T-helper 2 cell treated with Interferon-gamma antibody and Interleukin-4, amounts not matched to agents 100 ng/mL and 5 ng/mL, for 36 hours (primary cell): ENCODE measurements around the gene GSE1. TPM values are rescaled to one million over a fixed set of nuclear protein-coding genes. Genes with fewer than 3 reads are reported as not detected.

Experiments used
- intact Hi-C: fragments of 100-400 bp; cut with micrococcal nuclease; formaldehyde crosslinking; loops from one replicate; pipeline ENCODE4 v1.15.1; 2023
- total RNA-seq: library from RNA; stranded (reverse); gene quantifications from 2 replicates; pipeline ENCODE4 v1.2.3, GENCODE V29; 2022

The GSE1 gene
- total RNA-seq, 1 donor from 2014 or later: 56.9 TPM

DNA sequence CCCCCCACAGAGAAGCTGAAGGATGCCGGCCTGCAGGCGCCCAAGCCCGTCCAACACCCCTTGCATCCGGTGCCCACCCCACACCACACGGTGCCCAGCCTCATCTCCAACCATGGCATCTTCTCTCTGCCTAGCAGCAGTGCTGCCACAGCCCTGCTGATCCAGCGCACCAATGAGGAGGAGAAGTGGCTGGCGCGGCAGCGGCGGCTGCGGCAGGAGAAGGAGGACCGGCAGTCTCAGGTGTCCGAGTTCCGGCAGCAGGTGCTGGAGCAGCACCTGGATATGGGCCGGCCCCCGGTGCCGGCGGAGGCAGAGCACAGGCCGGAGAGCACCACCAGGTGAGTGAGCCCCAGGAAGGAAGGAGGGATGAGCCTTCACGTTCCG lies 44.1 kb downstream of the GSE1 start:
- intact Hi-C loops: no loop called here

- intact Hi-C loops: no loop called here
Measured at GRCh38 chr16:85657996-85658395, 44.9 kb downstream of the GSE1 start.

GRCh38 chr16:85658504-85659326 lies 45.6 kb downstream of the GSE1 start:
- intact Hi-C loops: loop anchor here (1.0 kb wide), 1 partner anchor 60 kb away; no protein-coding TSS in a partner anchor

DNA sequence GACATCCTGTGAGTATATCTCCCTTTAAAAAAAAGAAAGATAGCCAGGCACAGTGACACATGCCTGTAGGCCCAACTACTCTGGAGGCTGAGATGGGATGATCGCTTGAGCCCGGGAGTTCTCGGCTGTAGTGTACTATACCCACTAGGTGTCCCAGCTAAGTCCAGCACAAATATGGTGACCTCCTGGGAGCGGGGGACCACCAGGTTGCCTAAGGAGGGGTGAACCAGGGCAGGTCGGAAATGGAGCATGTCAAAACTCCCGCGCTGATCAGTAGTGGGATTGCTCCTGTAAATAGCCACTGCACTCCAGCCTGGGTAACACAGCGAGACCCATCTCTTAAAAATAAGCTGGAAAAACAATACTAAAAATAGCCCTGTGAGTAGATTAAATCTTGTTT lies 46.2 kb downstream of the GSE1 start:
- intact Hi-C loops: loop anchor here (1.0 kb wide), 1 partner anchor 59 kb away; no protein-coding TSS in a partner anchor

DNA sequence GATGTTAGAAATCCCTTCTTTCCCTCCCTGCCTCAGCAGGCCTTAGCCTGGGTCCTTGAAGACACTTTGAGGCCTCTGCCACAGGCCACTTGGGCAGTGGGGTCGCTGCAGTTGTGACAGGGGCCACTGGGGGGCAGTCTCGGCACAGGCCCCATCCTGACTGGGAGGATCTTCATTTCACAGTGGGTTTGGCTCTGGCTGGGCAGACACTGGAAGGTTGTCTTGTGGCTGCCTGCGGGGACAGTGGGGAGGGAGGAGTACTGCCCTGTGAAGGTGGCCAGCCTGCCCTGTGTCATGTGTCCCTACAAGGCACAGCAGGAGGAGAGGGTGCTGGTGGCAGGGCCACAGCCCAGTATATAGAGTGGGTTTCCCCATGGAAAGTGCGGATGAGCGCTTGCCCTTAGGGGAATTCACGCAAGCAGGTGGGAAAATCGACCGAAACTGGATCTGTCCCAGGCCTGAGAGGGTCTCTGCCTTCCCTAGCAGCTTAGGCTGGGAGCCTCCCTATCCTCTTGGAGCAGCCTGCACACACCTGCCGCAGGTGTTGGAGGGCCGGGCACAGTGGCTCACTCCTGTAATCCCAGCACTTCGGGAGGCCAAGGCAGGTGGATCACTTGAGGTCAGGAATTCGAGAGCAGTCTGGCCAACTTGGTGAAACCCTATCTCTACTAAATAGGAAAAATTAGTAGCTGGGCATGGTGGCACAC lies 46.8 kb downstream of the GSE1 start:
- intact Hi-C loops: loop anchor here (1.0 kb wide), 1 partner anchor 58 kb away; no protein-coding TSS in a partner anchor

DNA sequence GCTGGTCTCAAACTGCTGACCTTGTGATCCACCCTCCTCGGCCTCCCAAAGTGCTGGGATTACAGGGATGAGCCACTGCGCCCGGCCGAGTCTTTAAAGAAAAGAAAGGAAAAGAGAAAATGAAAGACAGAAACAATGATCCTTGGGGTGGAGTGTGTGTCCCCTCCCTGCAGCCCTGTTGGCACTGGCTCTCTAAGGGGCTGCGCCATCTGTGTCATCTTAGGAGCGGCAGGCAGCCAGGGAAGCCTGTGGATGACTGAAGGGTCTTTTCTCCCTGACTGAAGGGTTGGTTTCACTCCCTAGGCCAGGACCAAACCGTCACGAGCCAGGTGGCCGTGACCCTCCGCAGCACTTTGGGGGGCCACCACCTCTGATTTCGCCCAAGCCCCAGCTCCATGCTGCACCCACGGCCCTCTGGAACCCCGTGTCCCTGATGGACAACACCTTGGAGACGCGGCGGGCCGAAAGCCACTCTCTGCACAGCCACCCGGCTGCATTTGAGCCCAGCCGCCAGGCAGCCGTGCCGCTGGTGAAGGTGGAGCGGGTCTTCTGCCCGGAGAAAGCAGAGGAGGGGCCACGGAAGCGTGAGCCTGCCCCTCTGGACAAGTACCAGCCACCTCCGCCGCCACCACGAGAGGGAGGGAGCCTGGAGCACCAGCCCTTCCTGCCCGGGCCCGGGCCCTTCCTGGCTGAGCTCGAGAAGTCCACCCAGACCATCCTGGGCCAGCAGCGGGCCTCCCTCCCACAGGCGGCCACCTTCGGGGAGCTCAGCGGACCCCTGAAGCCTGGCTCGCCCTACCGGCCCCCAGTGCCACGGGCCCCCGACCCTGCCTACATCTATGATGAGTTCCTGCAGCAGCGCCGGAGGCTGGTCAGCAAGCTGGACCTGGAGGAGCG lies 48.0 kb downstream of the GSE1 start:
- intact Hi-C loops: no loop called here

- intact Hi-C loops: no loop called here
Measured at GRCh38 chr16:85661740-85662481, 48.8 kb downstream of the GSE1 start.

- intact Hi-C loops: no loop called here
Measured at GRCh38 chr16:85662482-85662812, 49.3 kb downstream of the GSE1 start.

GRCh38 chr16:85662976-85663830 lies 50.1 kb downstream of the GSE1 start:
- intact Hi-C loops: no loop called here

DNA sequence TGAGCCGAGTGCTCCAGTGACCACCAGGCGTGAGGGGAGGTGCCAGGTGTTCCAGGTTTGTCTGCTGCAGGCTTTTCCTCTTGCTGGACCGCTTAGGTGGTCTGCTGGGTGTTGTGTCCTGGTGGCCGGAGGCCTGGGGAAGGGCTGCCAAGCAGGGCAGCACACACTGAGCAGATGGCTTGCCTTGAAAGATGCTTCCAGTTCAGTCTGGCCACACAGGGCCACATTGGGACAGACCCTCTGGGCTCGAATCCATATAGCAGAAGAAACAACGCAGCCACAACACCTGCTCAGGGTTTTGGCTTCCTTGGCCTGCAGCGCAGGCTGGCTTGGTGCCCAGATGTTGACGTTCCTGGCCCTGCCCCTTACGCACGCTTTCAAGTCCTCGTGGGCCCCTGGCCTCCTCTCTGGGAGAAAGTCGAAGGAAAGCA lies 50.8 kb downstream of the GSE1 start:
- intact Hi-C loops: no loop called here

DNA sequence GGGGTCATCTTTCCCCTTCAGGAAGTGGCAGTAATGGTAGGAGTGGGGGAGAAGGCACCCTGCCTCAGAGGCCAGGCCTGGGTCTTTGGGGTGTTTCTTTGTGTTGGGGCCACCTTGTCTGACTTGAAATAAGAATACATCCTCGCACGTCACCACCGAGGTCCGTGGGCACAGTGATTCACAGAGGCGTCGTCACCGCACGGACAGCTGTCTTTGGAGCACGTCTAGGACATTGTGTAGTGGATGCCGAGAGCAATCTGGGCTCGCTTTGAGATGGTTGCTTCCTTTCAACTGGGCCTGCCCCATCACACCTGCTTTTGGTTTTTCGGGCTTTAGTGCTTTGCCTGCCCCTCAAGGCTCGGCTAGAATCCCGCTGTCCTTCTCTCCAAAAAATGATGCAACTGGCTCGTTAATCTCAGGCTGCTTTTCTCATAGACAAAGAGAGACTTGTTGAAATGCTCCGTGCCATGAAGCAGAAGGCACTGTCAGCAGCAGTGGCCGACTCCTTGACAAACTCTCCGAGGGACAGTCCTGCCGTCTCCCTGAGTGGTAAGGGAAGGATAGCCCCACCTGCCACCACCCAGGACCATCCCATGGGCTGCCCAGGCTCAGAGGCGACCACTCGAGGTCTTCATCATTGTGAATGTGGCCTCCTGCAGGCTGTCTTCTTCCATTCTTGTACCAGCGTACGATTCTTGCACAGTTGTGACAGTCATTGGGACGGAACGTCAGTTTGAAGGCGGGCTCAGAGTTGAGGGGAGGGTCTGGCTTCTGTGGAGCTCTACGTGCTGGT lies 51.7 kb downstream of the GSE1 start:
- intact Hi-C loops: no loop called here

DNA sequence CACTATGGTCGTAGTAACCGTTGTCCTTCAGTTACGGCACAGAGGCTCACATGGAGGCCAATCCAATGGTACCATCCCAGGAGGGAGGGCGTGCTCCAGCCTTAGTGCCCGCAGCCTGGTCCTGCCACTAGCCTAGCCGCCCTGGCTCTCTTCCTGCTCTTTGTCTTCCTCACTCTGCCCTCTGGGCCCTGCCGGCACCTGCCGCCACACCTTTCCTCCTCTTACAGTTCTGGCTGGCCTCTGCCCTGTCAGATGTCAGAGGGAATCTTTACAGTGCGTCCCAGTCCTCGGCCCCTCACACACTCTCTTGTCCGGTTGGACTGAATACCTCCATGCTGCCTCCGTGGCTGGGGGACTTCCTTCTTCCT lies 52.2 kb downstream of the GSE1 start:
- intact Hi-C loops: no loop called here

DNA sequence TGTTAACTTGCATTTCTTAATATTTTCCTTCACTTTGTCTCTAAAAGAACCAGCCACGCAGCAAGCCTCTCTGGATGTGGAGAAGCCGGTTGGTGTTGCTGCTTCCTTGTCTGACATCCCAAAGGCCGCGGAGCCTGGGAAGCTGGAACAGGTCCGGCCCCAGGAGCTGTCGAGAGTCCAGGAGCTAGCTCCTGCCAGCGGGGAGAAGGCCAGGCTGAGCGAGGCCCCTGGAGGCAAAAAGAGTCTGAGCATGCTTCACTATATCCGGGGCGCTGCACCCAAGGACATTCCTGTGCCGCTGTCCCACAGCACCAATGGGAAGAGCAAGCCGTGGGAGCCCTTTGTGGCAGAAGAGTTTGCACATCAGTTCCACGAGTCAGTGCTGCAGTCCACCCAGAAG lies 52.8 kb downstream of the GSE1 start:
- intact Hi-C loops: no loop called here

DNA sequence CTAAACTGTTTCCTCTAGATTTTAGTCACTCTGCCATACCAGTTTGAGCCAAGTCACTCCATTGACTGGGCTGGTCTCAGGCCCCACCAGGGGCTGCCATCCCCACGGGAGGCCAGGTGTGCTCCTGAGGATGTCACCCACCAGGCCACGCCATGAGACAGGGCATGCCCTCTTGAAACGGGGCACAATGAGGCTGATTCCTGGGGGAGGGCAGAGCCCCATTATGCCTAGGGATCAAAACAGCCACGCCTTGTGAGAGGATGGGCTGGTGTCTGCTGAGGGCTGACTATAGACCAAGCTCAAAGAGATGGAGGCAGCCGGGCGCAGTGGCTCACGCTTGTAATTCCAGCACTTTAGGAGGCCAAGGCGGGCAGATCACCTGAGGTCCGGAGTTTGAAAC lies 54.1 kb downstream of the GSE1 start:
- intact Hi-C loops: no loop called here

DNA sequence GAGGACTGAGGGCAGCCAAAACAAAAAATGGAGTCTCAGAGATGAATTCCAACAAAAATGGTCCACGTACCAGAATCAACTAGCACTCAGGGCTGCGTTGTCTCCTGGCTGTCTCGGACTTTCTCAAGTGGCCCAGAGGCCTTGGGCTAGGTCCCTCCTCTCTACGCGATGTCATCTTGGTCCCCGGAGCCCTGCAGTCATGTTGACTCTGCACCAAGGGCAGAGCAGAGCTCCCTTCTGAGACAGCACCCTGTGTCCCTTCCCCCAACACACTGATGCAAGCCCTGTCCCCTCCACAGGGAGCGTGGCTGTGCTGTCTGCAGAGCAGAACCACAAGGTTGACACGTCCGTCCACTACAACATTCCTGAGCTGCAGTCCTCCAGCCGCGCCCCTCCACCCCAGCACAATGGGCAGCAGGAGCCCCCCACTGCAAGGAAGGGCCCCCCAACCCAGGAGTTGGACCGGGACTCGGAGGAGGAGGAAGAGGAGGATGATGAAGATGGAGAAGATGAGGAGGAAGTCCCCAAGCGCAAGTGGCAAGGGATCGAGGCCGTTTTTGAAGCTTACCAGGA lies 54.8 kb downstream of the GSE1 start:
- intact Hi-C loops: no loop called here

GRCh38 chr16:85668676-85669424 lies 55.7 kb downstream of the GSE1 start:
- intact Hi-C loops: no loop called here

- intact Hi-C loops: no loop called here
Measured at GRCh38 chr16:85670840-85671239, 57.7 kb downstream of the GSE1 start.
